SJSA1 (cell line): Measurements from ENCODE around the gene ACTG1. TPM values are rescaled to one million over a fixed set of nuclear protein-coding genes. Genes with fewer than 3 reads are reported as not detected.

ENCODE experiments used
- DNase-seq, 2 experiments: peaks; one replicate each; pipeline ENCODE4 v3.0.0-alpha.2; 2015 to 2020; ENCODE audit warnings: low spot score in 2 of 2, low read depth in 1 of 2
- H3K27ac ChIP-seq: fragments of 250-450 bp; sonication (Bioruptor Pico); 2 replicates; pipeline ENCODE4 v1.5.1; 2020; ENCODE audit warnings: mild to moderate bottlenecking, moderate library complexity
- H3K27me3 ChIP-seq: fragments of 250-450 bp; sonication (Bioruptor Pico); replicated peaks from 2 replicates; pipeline ENCODE4 v1.5.1; 2020; ENCODE audit warnings: mild to moderate bottlenecking, moderate library complexity
- H3K36me3 ChIP-seq: fragments of 250-450 bp; sonication (Bioruptor Pico); 2 replicates; pipeline ENCODE4 v1.5.1; 2020; ENCODE audit warnings: mild to moderate bottlenecking
- H3K4me1 ChIP-seq: fragments of 250-450 bp; sonication (Bioruptor Pico); replicated peaks from 2 replicates; pipeline ENCODE4 v1.6.1; 2021; ENCODE audit warnings: mild to moderate bottlenecking
- H3K4me3 ChIP-seq: fragments of 250-450 bp; sonication (Bioruptor Pico); 2 replicates; pipeline ENCODE4 v1.5.1; 2020; ENCODE audit warnings: mild to moderate bottlenecking
- H3K9me3 ChIP-seq: fragments of 250-450 bp; sonication (Bioruptor Pico); replicated peaks from 2 replicates; pipeline ENCODE4 v1.5.1; 2020; ENCODE audit warnings: mild to moderate bottlenecking
- total RNA-seq: library from RNA; depleted of rRNA; stranded (reverse); fragments of >200 nt; shearing (Covaris generic); gene quantifications from 2 replicates; pipeline ENCODE4 v1.2.3, GENCODE V29; 2014

The ACTG1 gene
- total RNA-seq, 1 experiment from 2014 or later, result 9,784 TPM

DNA sequence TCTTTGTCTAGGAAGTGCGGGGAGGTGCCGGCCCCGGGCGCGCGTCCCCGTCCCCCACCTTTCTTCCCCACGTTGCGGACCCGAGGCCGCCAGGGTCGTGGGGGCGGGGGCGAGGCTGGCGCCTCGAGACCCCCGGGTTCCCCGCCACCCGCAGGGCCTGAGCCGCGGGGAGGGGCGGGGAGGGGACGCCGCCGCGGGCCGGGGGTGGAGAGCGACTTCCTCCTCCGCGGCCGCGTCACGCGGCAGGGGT is 1.8 kb upstream of the ACTG1 start:
- Histone ChIP-seq H3K27me3 (no peaks in the 10 kb centered on the region), H3K36me3 (peaks cover 71% of the 10 kb centered on the region), H3K9me3 (0 out of 2 replicates have a peak, but pooled peaks cover 2% of the 10 kb centered on the region), H3K4me3 (peak overlapping the region; percentile 80), H3K4me1 (peaks cover 60% of the 10 kb centered on the region), H3K27ac (peak overlapping the region; percentile 87)
- no peak for DNase-seq

- Histone ChIP-seq H3K9me3 (0 out of 2 replicates have a peak, but pooled peaks cover 2% of the 10 kb centered on the region), H3K27me3 (no peaks in the 10 kb centered on the region), H3K36me3 (peaks cover 71% of the 10 kb centered on the region), H3K4me3 (peak overlapping the region; percentile 80), H3K4me1 (peaks cover 60% of the 10 kb centered on the region), H3K27ac (peak overlapping the region; percentile 87)
- DNase-seq, result peak; percentile 86 to 92
These were observed 1.3 kb upstream of the ACTG1 start for GRCh38 chr17:81513753-81514488.

DNA sequence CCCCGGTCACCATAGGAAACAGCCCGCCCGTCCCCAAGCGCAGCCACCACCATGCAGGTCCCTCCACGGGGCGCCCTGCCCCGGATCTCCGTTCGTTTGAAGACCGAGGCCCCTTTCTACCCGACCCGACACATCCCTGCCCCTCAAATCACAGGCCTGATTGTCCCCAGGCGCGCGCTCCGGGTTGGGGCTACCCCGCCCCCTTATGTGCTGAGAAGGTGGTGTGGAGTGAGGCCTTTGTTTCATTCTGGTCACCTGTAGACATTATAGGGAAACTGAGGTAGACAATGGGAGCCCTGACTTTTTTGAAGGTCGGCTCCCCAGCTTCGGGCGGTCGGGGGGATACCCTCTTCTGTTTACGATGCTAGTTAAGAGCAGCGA is 763 bp upstream of the ACTG1 start:
- peaks cover 72% of the 10 kb centered on the region for H3K36me3 ChIP-seq
- H3K27me3 ChIP-seq, result no peaks in the 10 kb centered on the region
- peak overlapping the region; percentile 87 for H3K27ac ChIP-seq
- H3K4me1 ChIP-seq, result peaks cover 60% of the 10 kb centered on the region
- peak in 1 of 2 experiments; percentile 82 for DNase-seq
- H3K9me3 ChIP-seq, result 0 out of 2 replicates have a peak, but pooled peaks cover 2% of the 10 kb centered on the region
- peak overlapping the region; percentile 80 for H3K4me3 ChIP-seq

- H3K27ac ChIP-seq, result peak overlapping the region; percentile 48
- 0 out of 2 replicates have a peak, but pooled peaks cover 2% of the 10 kb centered on the region for H3K9me3 ChIP-seq
- peak; percentile 71 to 84 for DNase-seq
- peaks cover 72% of the 10 kb centered on the region for H3K36me3 ChIP-seq
- no peaks in the 10 kb centered on the region; the same call in 1 of the 2 replicates for H3K27me3 ChIP-seq
- H3K4me3 ChIP-seq, result peak overlapping the region; percentile 80
- peaks cover 50% of the 10 kb centered on the region for H3K4me1 ChIP-seq
These were observed 616 bp downstream of the ACTG1 start for GRCh38 chr17:81511804-81512561.

GRCh38 chr17:81511554-81511803 is 1.1 kb downstream of the ACTG1 start:
- Histone ChIP-seq H3K9me3 (0 out of 2 replicates have a peak, but pooled peaks cover 5% of the 10 kb centered on the region), H3K4me1 (peaks cover 45% of the 10 kb centered on the region), H3K27ac (peak overlapping the region; percentile 48), H3K4me3 (peak overlapping the region; percentile 80), H3K27me3 (no peaks in the 10 kb centered on the region; the same call in 1 of the 2 replicates), H3K36me3 (peaks cover 72% of the 10 kb centered on the region)
- DNase-seq, result peak in 1 of 2 experiments; percentile 80

DNA sequence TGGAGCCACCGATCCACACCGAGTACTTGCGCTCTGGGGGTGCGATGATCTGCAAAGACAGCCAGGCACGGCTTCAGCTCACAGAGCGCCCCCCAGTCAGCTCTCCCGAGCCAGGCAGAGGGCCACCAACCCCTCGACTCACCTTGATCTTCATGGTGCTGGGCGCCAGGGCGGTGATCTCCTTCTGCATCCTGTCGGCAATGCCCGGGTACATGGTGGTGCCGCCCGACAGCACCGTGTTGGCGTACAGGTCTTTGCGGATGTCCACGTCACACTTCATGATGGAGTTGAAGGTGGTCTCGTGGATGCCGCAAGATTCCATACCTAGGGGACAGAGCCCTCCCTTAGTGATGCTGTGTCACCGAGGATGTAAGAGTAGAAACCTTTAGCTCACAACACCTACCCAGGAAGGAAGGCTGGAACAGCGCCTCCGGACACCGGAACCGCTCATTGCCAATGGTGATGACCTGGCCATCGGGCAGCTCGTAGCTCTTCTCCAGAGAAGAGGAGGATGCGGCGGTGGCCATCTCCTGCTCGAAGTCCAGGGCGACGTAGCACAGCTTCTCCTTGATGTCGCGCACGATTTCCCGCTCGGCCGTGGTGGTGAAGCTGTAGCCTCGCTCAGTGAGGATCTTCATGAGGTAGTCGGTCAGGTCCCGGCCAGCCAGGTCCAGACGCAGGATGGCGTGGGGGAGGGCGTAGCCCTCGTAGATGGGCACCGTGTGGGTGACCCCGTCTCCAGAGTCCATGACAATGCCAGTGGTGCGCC is 1.6 kb downstream of the ACTG1 start:
- peak in 1 of 2 experiments; percentile 71 for DNase-seq
- H3K27me3 ChIP-seq, result no peaks in the 10 kb centered on the region; the same call in 1 of the 2 replicates
- peak overlapping the region; percentile 80 for H3K4me3 ChIP-seq

GRCh38 chr17:81509972-81510784 is 2.4 kb downstream of the ACTG1 start:
- peak; percentile 37 to 43 for DNase-seq
- H3K4me1 ChIP-seq, result peaks cover 32% of the 10 kb centered on the region
- H3K4me3 ChIP-seq, result peak overlapping the region; percentile 80
- H3K27me3 ChIP-seq, result no peaks in the 10 kb centered on the region; the same call in 1 of the 2 replicates
- peaks cover 59% of the 10 kb centered on the region for H3K36me3 ChIP-seq
- 0 out of 2 replicates have a peak, but pooled peaks cover 5% of the 10 kb centered on the region for H3K9me3 ChIP-seq
- H3K27ac ChIP-seq, result 0 out of 2 replicates have a peak overlapping the region, but pooled peaks have one; percentile 11

More for the DNA sequence above, 1.6 kb downstream of the ACTG1 start:
- peaks cover 40% of the 10 kb centered on the region for H3K4me1 ChIP-seq
- peak overlapping the region; percentile 48 for H3K27ac ChIP-seq
- 0 out of 2 replicates have a peak, but pooled peaks cover 5% of the 10 kb centered on the region for H3K9me3 ChIP-seq
- H3K36me3 ChIP-seq, result peaks cover 67% of the 10 kb centered on the region

DNA sequence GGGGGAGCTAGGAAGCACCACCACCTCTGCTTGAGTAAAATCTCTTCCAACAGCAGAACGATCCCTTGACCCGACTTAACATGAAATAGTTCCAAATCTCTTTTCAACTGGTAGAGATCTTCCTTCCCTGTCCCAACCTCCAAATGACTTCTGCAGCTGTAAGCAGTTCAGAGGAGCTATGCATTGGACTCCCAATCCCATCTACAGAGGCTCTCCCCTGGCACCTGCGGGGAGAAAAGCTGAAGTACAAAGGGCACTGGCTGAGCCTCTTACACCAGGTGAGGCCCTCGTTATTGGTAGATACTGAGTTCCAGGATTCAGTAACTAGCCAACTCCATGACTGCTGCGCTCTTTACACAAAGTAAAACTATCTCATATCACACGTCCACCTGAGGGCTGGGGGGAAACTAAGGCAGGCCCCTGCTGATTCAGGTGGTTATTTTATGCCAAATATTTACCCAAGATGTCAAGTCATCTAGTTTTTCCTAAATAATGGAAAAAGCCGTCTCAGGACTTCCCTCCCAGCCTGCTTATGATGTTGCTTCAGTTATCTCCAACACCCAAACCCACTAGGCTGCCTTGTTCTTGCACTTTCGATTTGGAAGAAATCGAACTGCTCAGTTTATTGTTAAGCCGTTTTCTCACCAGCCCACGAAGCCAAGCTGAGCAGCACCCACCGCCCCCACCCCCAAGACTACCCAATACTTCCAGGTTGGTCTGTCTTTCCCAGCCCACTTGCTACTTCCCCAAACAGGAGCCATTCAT is 3.2 kb downstream of the ACTG1 start:
- Histone ChIP-seq H3K27me3 (no peaks in the 10 kb centered on the region; the same call in 1 of the 2 replicates), H3K4me1 (peaks cover 29% of the 10 kb centered on the region), H3K4me3 (peak overlapping the region; percentile 80), H3K9me3 (0 out of 2 replicates have a peak, but pooled peaks cover 5% of the 10 kb centered on the region), H3K36me3 (peaks cover 56% of the 10 kb centered on the region), H3K27ac (0 out of 2 replicates have a peak overlapping the region, but pooled peaks have one; percentile 11)
- DNase-seq, result peak in 1 of 2 experiments; percentile 40

DNA sequence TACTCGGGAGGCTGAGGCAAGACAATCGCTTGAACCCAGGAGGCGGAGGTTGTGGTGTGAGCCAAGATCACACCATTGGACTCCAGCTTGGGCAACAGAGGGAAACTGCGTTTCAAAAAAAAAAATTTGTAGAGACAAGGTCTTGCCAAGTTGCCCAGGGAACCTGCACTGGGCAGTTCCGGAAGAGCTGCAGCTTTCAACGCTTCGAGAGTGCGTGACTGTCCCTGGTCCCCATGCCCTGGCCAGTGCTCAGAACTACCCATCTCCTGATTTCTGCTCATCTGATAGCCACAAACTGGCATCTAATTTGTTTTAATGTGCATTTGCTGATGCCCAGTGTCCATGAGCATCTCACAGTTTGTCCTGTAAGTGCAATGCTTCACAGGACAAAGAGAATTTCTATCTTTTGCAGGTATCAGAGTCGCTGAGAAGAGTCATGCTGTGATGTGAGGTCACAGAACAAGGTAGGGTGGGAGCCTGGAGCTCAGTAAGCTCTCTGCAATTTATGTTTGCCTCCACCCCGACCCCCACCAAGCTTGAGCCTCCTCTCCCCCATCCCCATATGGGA is 3.9 kb downstream of the ACTG1 start:
- Histone ChIP-seq H3K27ac (no peak overlapping the region), H3K36me3 (peaks cover 56% of the 10 kb centered on the region), H3K4me1 (peaks cover 22% of the 10 kb centered on the region), H3K9me3 (0 out of 2 replicates have a peak, but pooled peaks cover 5% of the 10 kb centered on the region), H3K4me3 (peak overlapping the region; percentile 80), H3K27me3 (no peaks in the 10 kb centered on the region; the same call in 1 of the 2 replicates)
- peak; percentile 51 to 63 for DNase-seq

DNA sequence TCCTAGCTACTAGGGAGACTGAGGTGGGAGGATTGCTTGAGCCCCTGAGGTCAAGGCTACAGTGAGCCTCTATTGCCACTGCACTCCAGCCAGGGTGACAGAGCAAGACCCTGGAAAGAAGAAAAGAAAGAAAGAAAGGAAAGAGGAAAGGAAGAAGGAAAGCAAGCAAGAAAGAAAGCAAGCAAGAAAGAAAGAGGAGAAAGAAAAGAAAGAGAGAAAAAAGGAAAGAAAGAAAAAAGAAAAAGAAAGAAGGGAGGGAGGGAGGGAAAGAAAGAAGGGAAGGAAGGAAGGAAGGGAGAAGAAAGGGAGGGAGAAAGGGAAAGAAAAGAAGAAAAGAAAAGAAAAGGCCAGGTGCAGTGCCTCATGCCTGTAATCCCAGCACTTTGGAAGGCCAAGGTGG is 9.0 kb downstream of the ACTG1 start:
- no peak overlapping the region for H3K27ac ChIP-seq
- H3K27me3 ChIP-seq, result no peaks in the 10 kb centered on the region; the same call in 1 of the 2 replicates
- DNase-seq, result no peak
- no peak overlapping the region for H3K4me3 ChIP-seq
- 0 out of 2 replicates have a peak, but pooled peaks cover 5% of the 10 kb centered on the region for H3K9me3 ChIP-seq
- H3K36me3 ChIP-seq, result peaks cover 16% of the 10 kb centered on the region
- peaks cover 28% of the 10 kb centered on the region for H3K4me1 ChIP-seq

DNA sequence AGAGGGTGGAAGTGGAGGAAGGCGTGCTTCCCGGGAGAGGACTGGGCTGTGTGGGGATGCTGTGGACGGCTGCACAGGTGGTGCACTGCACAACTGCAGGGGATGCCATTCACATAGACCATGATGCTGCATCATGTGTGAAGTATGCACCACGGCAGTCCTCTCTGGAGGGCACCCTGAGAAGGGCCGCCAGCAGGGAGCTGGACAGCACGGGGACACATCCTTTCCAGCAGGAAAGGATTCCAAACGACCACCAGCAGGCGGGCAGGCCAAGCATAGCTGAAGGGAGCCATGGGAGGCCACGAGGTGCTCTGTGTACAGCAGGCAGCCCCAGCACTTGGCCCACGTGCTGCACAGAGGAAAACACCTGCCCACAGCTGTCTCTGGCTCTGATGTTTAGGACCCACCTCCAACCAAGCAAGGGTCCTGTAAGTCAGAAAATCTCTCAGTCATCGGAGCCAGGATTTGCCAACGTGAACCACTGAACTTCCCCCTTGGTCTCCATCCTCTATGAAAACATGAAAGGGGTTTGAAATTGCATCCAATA is 10.1 kb downstream of the ACTG1 start:
- no peak for DNase-seq

More for the DNA sequence above, 10.1 kb downstream of the ACTG1 start:
- 0 out of 2 replicates have a peak, but pooled peaks cover 5% of the 10 kb centered on the region for H3K9me3 ChIP-seq
- 0 out of 2 replicates have a peak, but pooled peaks cover 5% of the 10 kb centered on the region for H3K36me3 ChIP-seq
- H3K4me3 ChIP-seq, result no peak overlapping the region
- no peak overlapping the region for H3K27ac ChIP-seq
- H3K27me3 ChIP-seq, result no peaks in the 10 kb centered on the region; the same call in 1 of the 2 replicates
- H3K4me1 ChIP-seq, result peaks cover 27% of the 10 kb centered on the region
